NK-92 (cell line): Measurements from ENCODE around the gene IGFBP1.
"Not testable (repeated sequence)": the region's sequence is repeated elsewhere in the genome, so short reads cannot be mapped to it uniquely, and the experiment has no call there.

Experiments
- DNase-seq: peaks from one replicate; lab custom pipeline; 2025; ENCODE audit not compliant: unreplicated experiment; lab: John Stamatoyannopoulos, UW

IGFBP1 gene

DNA sequence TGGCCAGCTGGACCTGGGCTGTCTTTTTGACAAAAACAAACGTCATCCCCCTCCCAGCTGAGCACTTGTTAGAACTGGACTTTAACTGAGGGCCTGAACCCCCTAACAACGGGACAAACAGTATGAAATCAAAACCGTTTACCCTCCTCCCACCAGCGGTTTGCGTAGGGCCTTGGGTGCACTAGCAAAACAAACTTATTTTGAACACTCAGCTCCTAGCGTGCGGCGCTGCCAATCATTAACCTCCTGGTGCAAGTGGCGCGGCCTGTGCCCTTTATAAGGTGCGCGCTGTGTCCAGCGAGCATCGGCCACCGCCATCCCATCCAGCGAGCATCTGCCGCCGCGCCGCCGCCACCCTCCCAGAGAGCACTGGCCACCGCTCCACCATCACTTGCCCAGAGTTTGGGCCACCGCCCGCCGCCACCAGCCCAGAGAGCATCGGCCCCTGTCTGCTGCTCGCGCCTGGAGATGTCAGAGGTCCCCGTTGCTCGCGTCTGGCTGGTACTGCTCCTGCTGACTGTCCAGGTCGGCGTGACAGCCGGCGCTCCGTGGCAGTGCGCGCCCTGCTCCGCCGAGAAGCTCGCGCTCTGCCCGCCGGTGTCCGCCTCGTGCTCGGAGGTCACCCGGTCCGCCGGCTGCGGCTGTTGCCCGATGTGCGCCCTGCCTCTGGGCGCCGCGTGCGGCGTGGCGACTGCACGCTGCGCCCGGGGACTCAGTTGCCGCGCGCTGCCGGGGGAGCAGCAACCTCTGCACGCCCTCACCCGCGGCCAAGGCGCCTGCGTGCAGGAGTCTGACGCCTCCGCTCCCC is at the start of gene IGFBP1:
TSS of gene IGFBP1 (plus strand) at position 304 of the 808 bp plus-strand sequence. CDS start at position 469, 165 bp downstream.
- DNase-seq: no peak

DNA sequence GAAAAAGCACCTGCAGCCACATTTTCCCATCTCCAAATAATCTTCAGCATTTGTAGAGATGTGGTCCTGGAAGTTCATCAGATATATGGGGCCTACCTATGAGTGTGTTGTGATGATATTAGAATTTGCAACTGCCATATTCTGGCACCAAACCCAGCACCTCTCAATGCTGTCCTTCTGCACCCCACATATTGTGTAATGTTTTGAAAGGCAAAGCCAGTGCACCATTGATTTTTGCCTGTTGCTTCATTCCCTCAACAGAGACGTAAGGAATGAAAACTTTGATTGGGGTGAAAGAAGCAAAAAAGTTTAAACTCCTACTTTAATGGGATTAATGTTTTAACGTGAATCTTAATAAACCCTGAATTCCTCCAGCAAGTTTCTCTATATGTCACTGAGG is 49.4 kb upstream of the IGFBP1 start:
- not testable (repeated sequence) for DNase-seq

DNA sequence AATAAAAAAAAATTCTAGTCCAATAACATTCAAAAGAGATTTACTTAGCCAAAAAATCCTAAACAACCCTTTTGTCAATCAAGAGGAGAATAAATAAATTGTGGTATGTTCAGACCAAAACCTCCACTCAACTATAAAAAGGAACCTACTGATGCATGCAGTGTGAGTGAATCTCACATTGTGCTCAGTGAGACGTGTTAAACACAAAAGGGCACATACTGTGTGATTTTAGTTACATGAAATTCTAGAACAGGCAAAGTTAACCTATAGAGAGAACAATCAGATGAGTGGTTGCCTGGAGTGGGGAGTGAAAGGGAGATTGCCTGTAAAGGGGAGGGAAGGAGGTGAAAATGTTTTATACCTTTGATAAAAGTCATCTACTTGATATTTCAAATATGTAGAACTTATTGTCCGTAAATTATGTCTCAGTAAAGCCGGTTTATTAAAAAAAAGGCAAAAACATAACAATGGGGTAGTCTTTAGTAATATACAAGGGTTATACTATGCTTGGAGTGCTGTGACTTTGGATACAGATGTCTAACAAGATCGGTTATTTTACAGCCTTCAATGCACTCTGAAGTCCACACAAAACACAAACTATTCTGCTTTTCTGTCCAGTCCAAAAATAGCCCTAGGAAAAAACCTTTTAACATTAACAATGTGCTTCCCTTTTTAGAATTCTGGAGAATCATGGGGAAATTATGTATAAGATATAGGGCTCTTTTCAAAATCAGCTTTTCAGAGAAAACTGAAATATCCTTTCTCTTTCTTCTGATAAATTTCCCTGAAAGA is 46.2 kb upstream of the IGFBP1 start:
- not testable (repeated sequence) for DNase-seq

DNA sequence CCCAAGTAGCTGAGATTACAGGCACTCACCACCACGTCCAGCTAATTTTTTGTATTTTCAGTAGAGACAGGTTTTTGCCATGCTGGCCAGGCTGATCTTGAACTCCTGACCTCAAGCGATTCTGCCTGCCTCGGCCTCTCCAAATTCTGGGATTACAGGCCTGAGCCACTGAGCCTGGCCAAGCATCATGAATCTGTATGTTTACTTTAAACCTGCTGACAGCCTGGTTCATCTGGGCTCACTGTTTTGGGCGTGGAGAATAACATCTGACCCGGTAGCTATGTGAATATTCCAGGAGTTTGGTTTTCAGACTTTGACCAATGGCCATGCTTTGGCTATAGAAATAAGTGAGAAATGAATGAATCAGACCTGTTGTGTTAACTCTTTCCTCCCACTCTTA is 41.8 kb upstream of the IGFBP1 start:
- DNase-seq: not testable (repeated sequence)

DNA sequence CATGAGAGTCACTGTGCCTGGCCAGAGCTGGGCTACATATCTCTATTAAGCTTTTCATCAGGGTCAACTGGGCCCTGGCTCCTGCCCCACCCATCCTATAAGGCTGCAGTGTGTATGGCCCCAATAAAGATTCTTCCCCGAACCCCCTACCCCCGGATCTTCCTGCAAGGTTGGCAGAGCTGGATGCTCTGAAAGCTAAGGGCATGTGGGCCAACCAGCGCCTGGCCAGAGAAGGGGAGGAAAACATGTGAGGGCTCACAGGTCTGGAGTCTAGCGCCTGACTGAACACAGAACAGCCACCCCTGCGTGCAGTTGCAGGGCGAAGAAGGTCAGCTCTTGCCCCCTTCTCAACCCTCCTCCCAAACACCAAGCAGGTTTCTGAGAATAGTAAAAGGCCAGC is 39.6 kb upstream of the IGFBP1 start:
- not testable (repeated sequence) for DNase-seq

DNA sequence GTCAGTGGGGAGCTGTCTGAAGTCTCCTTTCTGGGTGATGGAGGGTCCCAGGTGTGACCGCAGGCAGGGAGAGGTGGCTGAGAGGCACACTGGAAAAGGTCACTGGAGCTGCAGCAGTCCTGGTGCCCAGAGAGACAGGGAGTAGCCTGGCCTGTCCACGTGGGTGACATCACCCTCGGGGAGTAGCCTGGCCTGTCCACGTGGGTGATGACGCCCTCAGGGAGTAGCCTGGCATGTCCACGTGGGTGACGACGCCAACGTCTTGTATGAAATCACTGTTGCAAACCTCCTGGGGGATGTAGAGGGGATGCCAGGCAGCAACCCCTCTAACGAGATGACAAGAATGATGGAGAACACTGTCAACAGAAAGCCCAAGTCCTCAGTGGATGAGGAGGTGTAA is 35.3 kb upstream of the IGFBP1 start:
- not testable (repeated sequence) for DNase-seq

DNA sequence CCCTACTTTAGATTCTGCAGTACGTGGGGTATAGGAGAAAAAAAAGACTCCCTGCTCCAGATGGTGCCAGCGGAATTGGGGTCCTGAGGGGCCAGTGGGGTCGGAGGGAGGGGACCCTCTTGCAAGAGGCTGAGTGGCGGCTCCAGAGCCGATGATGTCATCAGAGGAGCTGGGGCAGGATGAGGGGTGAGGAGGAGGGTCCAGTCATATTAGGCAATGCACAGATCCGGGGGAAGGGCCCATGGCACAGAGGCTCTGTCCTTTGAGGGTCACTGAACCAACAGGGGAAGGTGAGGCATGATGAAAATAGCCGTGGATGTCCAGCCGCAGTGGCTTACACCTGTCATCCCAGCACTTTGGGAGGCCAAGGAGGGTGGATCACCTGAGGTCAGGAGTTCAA is 34.8 kb upstream of the IGFBP1 start:
- not testable (repeated sequence) for DNase-seq

DNA sequence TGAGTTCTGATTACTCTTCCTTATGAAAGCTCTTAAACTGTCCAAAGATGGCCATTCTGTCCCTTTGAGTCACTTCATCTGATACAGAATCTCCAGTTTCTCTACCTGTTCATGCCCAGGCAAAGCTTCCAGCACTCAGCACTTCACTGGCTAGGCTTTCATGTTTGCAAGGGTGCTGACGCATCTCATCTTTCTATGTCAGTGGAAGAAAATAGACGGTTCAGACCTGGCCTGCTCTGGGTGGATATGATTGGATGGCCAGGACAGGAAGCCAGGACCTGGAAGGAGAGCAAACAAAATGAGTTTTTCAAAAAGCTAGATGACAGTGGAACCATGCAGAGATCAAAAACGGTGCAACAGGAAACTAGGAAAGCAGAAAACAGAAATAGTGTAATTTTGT is 32.6 kb upstream of the IGFBP1 start:
- not testable (repeated sequence) for DNase-seq

DNA sequence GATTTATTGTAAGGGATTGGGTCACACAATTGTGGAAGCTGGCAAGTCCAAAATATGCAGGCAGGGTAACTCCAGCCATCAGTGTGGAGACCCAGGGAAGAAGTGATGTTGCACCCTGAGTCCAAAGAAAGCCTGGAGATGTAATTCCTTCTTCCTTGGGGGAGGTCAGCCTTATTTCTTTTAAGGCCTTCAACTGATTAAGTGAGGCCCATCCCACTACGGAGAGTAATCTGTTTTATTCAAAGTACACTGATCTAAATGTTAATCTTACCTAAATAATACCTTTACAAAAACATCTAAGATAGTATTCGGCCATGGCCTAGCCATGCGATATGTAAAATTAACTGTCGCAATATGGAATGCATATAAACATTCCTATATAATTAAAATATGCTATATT is 31.4 kb upstream of the IGFBP1 start:
- DNase-seq: not testable (repeated sequence)

DNA sequence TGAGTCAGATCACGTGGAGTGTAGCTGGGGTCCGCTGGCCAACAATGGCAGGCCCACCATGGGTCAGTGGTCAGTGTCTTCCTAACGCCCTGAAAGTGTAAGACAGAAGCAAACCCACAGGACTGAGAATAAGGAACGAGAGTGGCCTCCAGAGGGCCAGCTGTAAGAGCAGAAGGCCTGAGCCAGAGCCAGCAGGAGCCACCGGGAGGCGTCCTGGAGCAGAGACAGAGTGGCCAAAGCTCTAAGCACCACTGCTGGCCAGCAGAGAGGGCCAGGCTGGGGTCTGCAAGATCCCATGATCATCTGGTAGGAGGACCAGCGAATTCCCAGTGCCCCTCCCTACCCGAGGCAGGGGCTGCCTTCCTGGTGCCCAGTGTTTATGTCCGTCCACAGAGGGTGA is 24.6 kb upstream of the IGFBP1 start:
- no peak for DNase-seq

DNA sequence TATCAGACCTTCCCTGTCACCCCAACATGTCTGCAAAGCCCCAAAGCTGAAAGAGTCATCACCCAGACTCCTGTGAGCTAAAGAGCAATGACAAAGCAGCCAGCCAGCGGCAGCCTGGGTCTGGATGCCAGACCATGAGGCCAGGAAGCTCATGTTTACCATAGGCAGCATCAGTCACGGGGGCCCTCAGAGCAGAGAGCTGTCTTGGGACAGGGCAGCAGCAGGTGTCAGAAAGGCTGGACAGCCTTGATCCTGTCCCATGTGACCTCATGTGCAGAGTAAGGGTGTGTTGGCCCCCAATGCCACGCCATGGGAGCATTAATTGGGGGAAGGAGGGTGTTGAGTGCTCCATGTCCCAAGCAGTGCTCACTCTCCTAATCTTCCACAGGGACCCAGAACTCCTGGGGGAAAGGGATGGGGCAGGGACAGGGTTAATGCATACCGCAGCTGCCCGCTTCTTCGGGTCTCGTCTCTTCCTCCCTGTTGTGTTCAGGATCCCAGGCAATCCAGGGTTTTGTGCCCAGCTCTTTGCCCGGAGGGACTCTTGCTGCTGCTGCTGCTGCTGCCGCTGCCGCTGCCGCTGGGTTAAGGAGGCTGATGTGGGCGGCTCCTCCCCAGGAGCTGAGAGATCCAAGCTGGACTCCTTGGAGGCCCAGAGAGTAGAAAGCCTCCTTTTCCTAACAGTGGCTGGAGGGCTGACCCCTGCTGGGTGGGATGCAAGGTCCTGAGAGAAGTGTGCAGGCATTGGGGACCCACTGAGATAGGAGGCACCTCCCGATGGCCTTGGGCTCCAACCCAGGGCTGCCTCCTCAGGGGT is 22.5 kb upstream of the IGFBP1 start:
- no peak for DNase-seq

DNA sequence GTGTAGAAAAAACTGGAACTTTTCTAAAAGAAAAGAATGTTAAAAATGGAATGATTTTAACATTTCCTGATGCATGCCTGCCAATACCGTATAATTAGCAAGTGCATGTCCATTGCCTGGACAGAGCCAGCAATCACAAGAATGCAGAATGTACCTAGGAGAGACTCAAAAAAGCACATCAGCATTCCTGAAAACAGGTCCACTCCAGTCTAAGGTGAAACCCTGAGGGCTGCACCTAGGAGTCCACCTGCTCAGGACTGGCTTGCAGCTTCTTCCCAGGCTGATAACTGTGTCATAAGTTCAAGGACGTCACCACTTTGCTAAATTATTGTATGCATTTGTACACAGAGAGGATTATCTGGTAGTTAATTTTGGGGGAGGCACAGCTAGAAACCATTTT is 20.8 kb upstream of the IGFBP1 start:
- no peak for DNase-seq

DNA sequence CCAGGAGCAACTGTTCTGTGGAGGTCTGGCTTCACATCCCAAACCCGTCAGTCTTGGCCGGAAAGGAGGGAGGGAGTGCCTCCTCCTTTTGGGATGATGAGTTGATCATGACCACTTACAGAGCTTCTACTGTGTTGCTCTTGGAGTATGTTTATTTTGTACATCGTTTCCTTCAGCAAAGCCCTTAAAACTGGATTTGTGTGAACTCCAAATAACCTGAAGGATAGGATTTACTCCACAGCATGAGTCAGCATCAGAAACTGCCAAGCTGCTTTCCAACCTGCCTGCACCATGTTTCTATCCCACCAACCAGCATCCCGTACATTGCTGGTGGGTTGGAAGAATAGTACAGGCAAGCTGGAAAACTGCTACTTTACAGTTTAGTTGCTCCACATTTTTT is 18.9 kb upstream of the IGFBP1 start:
- DNase-seq: no peak

DNA sequence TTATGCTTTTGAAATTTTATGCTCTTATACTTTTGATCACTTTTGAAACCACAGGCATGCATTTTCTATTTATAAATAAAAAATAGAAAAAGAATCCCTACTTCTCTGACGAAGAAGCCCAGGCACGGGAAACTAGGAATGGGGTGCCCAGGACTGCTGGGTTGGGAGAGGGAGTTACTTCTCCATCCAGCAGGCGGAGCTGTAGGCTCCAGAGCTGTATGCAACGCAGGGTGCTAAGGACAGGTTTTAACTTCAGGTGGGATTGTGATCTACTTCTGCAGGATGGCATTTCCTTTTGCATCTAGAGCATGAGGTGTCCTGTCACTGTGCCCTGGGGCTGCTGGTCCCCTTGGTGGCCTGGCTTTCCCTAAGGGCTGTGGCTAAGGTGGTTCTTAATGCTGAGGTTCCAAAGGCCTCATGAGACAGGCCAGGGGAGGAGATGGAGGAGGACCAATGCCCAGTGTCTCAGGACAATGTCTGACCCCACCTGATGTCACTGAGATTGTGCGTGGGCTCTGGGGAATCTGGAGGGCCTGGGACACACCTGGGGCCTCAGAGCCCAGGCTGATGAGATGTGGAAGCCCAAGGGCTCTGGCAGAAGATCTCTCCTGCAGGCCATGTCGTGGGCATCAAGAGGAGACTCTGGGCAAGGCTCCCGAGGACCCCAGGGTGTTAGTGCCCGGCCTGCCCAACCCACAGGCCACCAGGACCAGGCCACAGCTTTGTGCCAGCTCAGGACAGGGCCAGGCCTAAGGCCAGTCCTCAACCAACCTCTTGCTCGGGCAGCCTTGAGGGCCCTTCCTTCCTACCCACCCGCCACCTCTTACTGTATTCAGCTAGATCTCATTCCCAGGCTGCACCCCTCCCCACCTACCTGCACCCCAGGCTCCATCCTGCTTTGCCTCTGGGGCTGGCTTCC is 15.9 kb upstream of the IGFBP1 start:
- DNase-seq: no peak

DNA sequence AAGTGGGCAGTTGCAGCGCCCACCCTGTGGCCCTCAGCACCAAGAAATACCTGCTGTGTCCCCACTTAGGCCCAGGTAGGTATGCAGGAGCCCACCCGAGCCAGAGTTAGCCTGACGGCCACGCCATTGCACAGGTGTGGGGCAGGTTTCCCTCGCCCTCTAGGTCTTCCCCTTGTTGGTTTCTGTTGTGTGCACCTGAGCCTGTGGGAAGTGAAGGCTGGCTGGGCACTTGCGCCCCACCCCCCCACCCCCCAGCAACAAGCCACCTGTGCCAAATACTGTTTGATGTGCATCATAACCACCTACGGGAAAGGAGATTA is 15.3 kb upstream of the IGFBP1 start, which contains the start of gene CCDC201:
TSS of gene CCDC201 (minus strand) at position 48 of the 320 bp plus-strand sequence. CDS start 75 bp downstream, outside the sequence.
- DNase-seq: no peak

DNA sequence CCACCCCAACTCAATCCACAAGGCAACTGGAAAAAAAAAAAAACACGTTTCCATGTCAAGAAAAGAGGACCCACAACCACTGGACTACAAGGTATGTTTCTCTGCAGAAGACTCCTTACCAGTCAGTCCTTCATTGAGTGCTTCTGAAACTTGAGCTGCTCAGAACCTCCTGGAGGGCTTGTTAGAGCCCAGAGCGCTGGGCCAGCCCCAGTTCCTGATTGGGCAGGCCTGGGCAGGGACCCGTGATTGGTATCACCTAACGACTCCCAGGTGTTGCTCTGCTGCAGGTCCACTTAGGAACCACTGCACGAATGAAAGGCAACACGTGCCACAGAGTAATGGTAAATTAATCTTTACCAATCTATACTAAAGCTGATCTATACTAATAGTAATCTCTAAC is 14.9 kb upstream of the IGFBP1 start:
- DNase-seq: no peak

DNA sequence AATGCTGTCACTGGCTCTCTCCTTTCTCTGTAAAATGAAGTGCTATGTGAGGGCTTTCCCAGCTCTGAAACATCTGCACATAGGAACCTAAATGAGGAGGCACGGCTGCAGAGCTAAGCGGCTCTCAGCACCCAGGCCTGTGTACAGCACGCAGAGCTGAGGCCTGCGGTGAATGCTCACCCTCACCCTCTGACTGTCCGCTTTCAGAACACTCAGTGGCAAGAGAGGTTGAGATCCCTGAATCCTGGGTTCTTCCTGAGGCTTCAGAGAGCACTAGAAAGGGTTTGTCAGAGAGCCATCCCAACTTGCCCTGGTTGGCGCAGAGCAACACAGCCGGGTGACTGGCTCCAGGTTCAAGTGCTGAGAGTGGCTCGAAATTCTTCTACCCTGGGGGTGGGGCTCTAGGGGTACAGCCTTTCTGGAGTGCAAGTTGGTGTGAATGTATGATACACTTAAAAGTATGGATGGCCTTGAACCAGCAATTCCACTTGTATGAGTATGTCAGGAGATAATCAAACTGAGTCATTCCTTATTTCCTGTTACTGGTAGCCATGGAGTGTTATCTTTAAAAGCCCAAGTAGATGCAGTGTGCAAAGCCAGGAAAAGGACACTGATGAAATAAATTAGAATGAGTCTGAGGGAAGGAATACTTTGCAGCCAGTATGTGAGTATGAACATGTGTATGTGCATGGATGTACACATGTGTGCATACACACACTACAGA is 13.7 kb upstream of the IGFBP1 start:
- DNase-seq: no peak

DNA sequence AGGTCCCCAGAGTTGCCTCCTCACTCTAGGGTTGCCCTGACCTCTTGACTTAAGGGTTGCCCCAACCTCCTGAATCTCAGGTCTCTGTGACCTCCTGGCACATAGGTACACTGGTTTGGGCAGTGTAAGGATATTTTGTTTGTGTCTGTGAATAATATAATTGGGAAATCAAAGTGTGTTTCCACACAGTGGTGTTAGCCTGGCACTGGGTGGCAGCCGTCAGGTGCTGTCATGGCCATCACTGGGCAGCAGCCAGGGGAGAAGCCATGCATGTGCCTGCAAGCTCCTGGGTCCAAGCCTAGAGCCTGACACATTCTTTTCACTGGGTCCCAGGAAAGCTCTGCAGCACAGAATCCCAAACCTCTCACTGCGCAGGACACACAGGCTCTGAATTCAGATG is 11.8 kb upstream of the IGFBP1 start:
- no peak for DNase-seq

DNA sequence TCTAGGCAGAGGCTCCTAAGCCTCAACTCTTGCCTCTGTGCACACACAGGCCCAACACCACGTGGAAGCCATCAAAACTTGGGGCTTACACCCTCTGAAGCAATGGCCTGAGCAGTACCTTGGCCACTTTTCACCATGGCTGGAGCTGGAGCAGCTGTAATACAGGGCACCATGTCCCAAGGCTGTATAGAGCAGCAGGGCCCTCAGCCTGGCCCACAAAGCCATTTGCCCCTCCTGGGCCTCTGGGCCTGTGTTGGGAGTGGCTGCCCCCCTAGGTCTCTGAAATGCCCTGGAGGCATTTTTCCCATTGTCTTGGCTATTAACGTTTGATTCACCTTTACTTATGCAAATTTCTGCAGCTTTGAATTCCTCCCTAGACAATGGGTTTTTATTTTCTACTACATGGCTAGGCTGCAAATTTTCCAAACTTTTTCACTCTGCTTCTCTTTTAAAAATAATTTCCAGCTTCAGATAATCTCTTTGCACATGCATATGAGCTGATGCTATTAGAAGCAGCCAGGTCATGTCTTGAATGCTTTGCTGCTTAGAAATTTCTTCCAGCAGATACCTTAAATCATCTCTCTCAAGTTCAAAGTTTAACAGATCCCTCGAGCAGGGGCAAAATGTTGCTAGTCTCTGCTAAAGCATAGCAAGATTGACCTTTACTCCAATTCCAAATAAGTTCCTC is 9.7 kb upstream of the IGFBP1 start:
- DNase-seq: no peak
